Umbilical cord (tissue), 2 donors: Measurements from ENCODE around the gene FNDC3B. TPM values are rescaled to one million over a fixed set of nuclear protein-coding genes. Genes with fewer than 3 reads are reported as not detected.

Experiments
- DNase-seq: peaks from one replicate; pipeline ENCODE4 v3.0.0-alpha.2; 2015; ENCODE audit warnings: low spot score
- total RNA-seq: library from RNA; depleted of rRNA; stranded (reverse); fragments of >200 nt; gene quantifications from one replicate; pipeline ENCODE4 v1.2.3, GENCODE V29; 2014; ENCODE audit warnings: low replicate concordance; ENCODE audit not compliant: insufficient read depth

Gene FNDC3B
- total RNA-seq, 1 donor from 2014 or later = 266 TPM

GRCh38 chr3:172387728-172388127 is 348.4 kb downstream of the FNDC3B start:
- DNase-seq = no peak

GRCh38 chr3:172388412-172389078 is 349.2 kb downstream of the FNDC3B start:
- DNase-seq = no peak

- no peak for DNase-seq
Observed at GRCh38 chr3:172390792-172391191, 351.4 kb downstream of the FNDC3B start.

- no peak for DNase-seq
Observed at GRCh38 chr3:172391592-172392302, 352.4 kb downstream of the FNDC3B start.

GRCh38 chr3:172394692-172395091 is 355.3 kb downstream of the FNDC3B start:
- no peak for DNase-seq

- no peak for DNase-seq
Observed at GRCh38 chr3:172396400-172396799, 357.0 kb downstream of the FNDC3B start.

- DNase-seq = no peak
Observed at GRCh38 chr3:172397716-172398405, 358.5 kb downstream of the FNDC3B start.

- DNase-seq = no peak
Observed at GRCh38 chr3:172398484-172398883, 359.1 kb downstream of the FNDC3B start.

- no peak for DNase-seq
Observed at GRCh38 chr3:172402090-172402489, 362.7 kb downstream of the FNDC3B start.

- no peak for DNase-seq
Observed at GRCh38 chr3:172402892-172403643, 363.7 kb downstream of the FNDC3B start.

- DNase-seq = no peak
Observed at GRCh38 chr3:172404237-172404962, 365.0 kb downstream of the FNDC3B start.

GRCh38 chr3:172405914-172406313 is 366.5 kb downstream of the FNDC3B start:
- DNase-seq = no peak

- no peak for DNase-seq
Observed at GRCh38 chr3:172407872-172408271, 368.5 kb downstream of the FNDC3B start.

- no peak for DNase-seq
Observed at GRCh38 chr3:172410702-172411477, 371.5 kb downstream of the FNDC3B start.

GRCh38 chr3:172411478-172411947 is 372.1 kb downstream of the FNDC3B start:
- DNase-seq = no peak

- no peak for DNase-seq
Observed at GRCh38 chr3:172415323-172415722, 375.9 kb downstream of the FNDC3B start.

- no peak for DNase-seq
Observed at GRCh38 chr3:172437713-172438112, 398.3 kb downstream of the FNDC3B start.

GRCh38 chr3:172438186-172438585 is 398.8 kb downstream of the FNDC3B start:
- no peak for DNase-seq

- no peak for DNase-seq
Observed at GRCh38 chr3:172441581-172441980, 402.2 kb downstream of the FNDC3B start.

GRCh38 chr3:172442606-172443005 is 403.2 kb downstream of the FNDC3B start:
- DNase-seq = no peak
